Ramos (cell line): ENCODE measurements around the gene RRBP1.
"Not testable (repeated sequence)": the region's sequence is repeated elsewhere in the genome, so short reads cannot be mapped to it uniquely, and the experiment has no call there.

Experiments used
- in situ Hi-C: fragments of 300-500 bp; cut with MboI; formaldehyde crosslinking; loops from one replicate; pipeline ENCODE4 v1.14.3; 2022; ENCODE audit warnings: low sequenced_read_pairs; ENCODE audit not compliant: unreplicated experiment

Gene RRBP1

DNA sequence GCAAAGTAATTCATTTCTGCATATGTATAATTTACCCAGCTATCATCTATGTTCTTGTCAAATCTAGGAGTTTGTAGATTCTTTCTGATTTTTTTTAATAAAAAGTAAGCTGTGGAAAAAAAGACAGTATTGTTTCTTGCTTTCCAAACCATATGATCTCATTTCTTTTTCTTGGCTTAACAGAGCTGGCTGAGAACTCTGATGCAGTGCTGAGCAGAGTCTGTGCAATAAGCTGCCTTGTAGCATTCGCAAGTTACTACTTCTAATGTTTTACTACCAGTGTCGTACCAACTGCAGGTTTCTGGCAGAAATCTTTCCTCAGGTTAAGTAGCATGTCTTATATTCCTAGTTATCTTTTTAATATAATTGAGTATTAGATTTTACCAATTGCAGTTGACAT is 15.6 kb downstream of the RRBP1 start:
- in situ Hi-C loops, result no loop called here

DNA sequence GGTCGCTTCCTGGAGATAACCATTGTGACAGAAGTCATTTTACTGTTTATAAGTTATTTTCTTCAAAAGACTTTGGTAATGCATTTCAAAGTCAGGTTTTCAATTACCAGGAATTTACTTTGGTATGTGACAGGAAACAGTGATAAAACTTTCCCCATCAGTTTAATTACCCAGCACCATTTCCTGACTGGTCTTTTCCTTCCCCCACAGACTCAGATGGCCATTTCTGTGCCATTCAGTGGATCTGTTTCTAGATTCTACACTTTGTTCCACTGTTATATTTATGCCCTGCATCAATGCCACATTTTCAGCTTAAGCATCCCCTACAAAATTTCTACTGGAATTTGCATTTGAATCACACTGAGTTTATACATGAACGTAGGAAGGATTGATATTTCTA is 16.3 kb downstream of the RRBP1 start:
- in situ Hi-C loops, result no loop called here

GRCh38 chr20:17664025-17664633 is 17.9 kb downstream of the RRBP1 start:
- in situ Hi-C loops, result no loop called here

DNA sequence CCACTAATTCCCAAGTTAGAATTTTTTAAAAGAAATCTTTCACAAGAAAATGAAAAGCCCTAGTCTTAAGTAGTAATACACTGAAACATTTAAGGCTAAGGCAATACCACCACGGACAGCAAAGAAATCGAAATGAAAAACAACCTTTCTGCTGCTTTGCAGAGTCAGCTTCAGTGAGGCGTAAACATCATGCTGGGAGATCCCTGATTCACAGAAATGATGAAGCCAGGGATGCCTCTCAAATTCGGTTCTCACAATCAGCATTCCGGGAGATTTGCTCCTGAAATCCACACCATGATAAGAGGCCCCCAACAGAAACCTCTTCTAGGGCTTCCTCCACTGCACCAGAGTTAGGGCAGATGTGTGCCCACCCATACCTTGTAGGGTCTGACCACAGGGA is 18.6 kb downstream of the RRBP1 start:
- in situ Hi-C loops, result no loop called here

DNA sequence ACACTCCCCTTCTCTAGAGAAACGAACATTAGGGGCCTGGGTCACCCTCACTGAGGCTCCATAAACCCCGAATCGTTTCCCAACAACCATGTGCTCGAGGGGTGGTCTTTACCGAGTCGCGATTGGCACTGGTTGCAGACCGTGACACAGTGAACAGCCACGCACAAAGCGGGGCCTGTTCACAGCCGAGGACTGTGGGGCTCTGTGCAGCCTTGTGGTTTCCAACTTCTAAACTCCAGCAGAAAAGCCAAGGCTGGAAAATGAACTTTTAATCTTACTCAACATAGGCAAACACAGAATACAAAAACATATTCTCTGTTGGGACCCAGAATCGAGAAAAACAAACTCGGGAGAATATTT is 19.0 kb downstream of the RRBP1 start:
- in situ Hi-C loops, result no loop called here

DNA sequence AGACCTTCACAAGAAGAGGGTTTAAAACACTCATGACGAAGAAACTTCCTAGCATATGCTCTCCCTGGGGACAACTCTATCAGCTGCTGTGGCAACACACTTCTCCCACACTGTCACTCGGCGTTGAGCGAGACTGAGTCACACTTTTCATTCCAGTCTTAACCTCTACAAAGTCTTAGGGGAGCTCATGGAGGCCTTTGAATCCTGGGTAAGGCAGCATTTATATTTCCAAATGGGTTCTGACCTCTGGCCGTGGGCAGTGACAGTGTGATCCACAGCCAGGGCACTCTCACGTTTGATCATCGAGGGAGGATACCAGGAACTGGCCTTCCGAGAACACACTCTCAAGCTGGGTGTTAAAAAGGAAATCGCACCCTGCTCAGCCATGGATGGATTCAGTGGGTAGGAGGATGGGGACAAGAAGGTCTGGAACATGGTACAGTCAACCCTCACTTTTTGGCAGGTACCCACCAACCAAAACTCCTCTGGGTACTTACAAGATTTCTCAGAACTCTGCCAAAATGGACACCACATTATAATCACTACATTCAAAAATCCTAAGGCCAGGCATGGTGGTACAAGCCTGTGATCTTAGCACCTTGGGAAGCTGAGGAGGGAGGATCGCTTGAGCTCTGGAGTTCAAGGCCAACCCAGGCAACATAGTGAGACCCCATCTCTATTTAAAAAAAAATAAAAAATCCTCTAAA is 19.6 kb downstream of the RRBP1 start:
- in situ Hi-C loops, result no loop called here

- in situ Hi-C loops, result no loop called here
Measured at GRCh38 chr20:17661121-17661744, 20.8 kb downstream of the RRBP1 start.

DNA sequence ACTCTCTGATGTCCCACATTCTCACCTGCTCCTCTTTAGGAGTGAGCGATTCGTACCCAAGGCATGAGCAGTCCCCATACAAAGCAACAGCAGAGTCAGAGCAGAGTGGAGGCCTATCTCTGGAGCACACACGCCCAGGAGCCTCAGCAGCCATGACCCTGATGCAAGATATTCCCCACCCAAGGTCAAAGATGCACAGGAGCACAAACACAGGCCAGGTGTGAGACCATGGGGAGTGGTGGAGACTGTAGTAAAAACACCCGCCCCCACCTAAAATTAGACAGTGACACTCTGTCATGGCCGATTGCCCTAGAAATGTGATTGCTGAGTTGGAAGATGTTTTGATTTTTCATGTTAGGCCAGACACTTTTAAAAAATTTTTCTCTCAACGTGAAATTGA is 21.4 kb downstream of the RRBP1 start:
- in situ Hi-C loops, result no loop called here

DNA sequence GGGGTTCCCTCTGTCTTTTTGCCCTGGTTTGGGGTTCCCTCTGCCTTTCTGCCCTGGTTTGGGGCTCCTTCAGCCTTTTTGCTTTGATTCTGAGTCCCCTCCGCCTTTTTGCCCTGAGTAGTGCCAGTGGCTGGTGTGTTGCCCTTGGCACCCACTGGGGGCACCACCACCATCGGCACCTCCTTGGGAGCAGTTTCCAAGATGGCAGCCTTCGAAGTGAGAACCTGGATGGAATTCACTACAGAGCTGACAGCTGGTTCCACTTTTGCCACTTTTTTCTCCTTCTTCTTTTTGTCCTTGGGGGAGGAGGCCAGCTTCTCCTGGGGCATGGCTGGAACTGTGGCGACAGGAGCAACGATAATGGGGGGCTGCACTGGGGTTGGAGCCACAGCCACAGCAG is 22.2 kb downstream of the RRBP1 start:
- in situ Hi-C loops, result no loop called here

DNA sequence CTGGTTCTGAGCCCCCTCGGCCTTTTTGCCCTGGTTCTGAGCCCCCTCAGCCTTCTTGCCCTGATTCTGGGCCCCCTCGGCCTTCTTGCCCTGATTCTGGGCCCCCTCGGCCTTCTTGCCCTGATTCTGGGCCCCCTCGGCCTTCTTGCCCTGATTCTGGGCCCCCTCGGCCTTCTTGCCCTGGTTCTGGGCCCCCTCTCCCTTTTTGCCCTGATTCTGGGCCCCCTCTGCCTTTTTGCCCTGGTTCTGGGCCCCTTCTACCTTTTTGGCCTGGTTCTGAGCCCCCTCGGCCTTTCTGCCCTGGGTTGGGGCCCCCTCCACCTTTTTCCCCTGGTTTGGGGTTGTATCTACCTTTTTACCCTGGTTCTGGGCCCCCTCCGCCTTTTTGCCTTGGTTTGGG is 22.7 kb downstream of the RRBP1 start:
- in situ Hi-C loops, result not testable (repeated sequence)

DNA sequence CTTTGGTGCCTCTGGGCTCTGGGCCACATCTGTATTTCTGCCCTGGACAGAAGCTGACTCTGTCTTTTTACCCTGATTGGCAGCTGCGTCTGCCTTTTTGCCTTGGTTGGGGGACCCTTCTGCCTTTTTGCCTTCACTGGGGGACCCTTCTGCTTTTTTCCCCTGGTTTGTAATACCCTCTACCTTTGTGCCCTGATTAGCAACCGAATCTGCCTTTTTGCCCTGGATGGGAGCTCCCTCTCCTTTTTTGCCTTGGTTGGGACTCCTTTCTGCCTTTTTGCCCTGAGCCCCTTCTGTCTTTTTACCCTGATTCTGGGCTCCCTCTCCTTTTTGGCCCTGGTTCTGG is 23.4 kb downstream of the RRBP1 start:
- in situ Hi-C loops, result no loop called here

GRCh38 chr20:17657898-17658647 is 24.0 kb downstream of the RRBP1 start:
- in situ Hi-C loops, result no loop called here

- in situ Hi-C loops, result no loop called here
Measured at GRCh38 chr20:17657079-17657825, 24.8 kb downstream of the RRBP1 start.

DNA sequence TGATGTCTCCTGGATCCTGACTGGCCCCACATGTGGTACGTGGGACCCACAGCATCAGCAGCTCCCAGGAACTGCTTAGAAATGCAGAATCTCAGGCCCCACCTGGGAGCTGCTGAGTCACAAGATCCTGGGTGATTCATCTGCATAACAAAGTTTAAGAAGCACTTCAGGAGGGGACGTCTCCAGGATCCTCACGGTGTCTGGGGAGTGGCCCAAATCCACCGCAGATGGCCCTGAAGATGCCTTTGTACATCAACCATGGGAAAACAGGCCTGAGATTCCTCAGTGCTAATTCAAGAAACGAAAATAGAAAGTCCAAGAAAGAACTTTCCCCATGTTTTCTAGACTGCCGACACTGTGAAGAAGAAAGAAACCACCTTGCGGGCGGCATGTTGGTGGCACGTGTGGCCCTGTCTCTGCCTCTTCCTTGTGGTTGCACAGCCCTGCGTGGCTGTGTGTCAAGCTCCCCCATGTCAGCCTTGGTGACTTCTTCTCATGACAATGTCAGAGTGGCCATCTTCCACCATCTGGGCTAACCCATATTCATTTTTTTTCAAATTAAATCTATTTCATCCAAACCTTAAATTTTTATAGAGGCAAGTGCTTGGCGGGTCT is 26.1 kb downstream of the RRBP1 start:
- in situ Hi-C loops, result no loop called here

- in situ Hi-C loops, result no loop called here
Measured at GRCh38 chr20:17655286-17655651, 26.8 kb downstream of the RRBP1 start.

GRCh38 chr20:17654649-17655285 is 27.3 kb downstream of the RRBP1 start:
- in situ Hi-C loops, result no loop called here

DNA sequence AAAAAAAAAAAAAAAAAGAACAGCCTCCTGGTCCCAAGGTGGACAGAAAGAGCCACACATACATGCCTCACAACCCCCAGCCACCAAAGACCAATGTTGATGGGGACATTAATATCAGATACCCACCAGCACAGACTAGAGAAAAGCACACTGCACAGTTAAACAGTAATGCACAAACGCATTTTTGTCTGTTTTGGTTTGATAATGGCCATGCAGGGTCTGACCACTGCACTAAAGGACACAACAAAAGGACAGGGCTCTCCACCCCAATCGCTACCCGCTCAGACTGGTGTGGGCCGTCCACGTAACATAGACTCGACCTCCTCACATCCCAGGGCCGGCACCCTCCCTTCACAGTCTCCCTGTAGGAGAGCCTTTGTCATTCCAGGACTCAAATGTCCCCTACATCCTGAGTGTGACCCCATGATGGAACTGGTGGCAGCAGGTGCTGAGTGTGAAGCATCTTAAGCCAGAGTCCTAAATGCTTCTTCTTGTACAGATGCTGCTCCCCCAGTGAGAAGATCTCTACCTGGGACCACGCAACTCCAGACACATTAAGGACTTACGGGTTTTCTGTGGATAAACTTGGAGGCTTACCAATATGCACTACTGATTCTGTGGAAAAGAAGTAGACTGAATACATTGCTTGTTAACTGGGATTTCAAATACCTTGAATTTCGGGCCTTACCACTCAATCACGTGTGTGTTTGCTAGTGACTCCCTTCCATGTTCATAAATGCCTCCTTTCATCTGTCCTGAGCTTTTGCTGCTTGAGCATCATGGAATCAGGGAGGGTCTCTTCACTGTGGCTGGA is 28.0 kb downstream of the RRBP1 start:
- in situ Hi-C loops, result no loop called here

DNA sequence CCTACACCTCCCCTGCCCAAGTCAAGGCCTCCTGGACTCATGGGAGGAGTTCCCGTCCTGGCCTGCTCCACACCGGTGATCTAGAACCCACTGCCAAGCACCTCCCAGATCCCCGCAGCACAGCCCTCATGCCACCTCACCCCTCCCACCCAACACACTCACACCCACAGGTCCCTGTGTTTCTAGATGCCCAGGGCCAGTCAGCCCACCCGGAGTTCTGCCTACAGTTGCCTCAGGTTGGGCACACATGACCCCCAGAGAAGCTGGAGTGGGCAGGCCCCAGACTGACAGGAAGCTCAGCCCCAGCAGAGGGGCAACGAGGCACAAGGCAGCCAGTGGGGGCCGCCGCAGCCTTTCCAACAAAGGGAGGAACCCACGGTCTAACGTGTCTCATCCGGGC is 29.6 kb downstream of the RRBP1 start:
- in situ Hi-C loops, result no loop called here
